HepG2 (cell line): Measurements from ENCODE around the gene RNU2-63P. TPM values are rescaled to one million over a fixed set of nuclear protein-coding genes. Genes with fewer than 3 reads are reported as not detected.

Experiments
- ATAC-seq: fragments of 200-7000 bp; cut with Tn5 transposase; 3 replicates; pipeline ENCODE4 v1.9.1; 2020; ENCODE audit warnings: mild to moderate bottlenecking, moderate library complexity
- BruUV-seq: library from RNA; stranded (reverse); fragments of 400-500 nt; replicated peaks from 2 replicates; lab custom pipeline; 2021; lab: Mats Ljungman, UMichigan
- CTCF ChIA-PET: fragments of 300-600 bp; formaldehyde crosslinking; extraction: SDS; loops from one replicate; lab custom pipeline; 2021; ENCODE audit warnings: low total read pairs, inconsistent platforms, low intra/inter-chr PET ratio; lab: Yijun Ruan, JAX
- POLR2A ChIA-PET: fragments of 350-600 bp; sonication (Branson Sonifier 250); formaldehyde crosslinking; loops from one replicate; lab custom pipeline; 2020; ENCODE audit warnings: antibody characterized with exemption, inconsistent platforms; lab: Yijun Ruan, JAX
- DNase-seq: peaks from one replicate; pipeline ENCODE4 v3.0.0-alpha.2; 2015; ENCODE audit warnings: low spot score
- FAIRE-seq: peaks from 3 replicates; lab custom pipeline; 2011; peaks lifted over from hg19 to GRCh38; lab: Jason Lieb, UNC
- H2AFZ ChIP-seq: one replicate; pipeline ENCODE4 v1.6.1; 2011; ENCODE audit warnings: low read length, inconsistent platforms
- H3K27ac ChIP-seq: fragments of 300-600 bp; 3 replicates; pipeline ENCODE4 v1.8.0; 2011; ENCODE audit warnings: mixed run types, mild to moderate bottlenecking, mixed read lengths, low read length, inconsistent platforms; ENCODE audit not compliant: insufficient read depth; ENCODE audit errors: extremely low read length
- H3K27me3 ChIP-seq, 2 experiments: fragments of 200-600 bp in 1 of 2; 2 replicates in 1 of 2; 3 replicates in 1 of 2; pipeline versions ENCODE4 v1.6.0 to v1.8.0; 2011; ENCODE audit warnings: low read length in 2 of 2, mild to moderate bottlenecking in 2 of 2, moderate library complexity in 2 of 2, inconsistent platforms in 1 of 2; ENCODE audit not compliant: insufficient read depth in 2 of 2, control insufficient read depth in 1 of 2
- H3K36me3 ChIP-seq, 2 experiments: fragments of 200-600 bp in 1 of 2; replicated peaks in 1 of 2; 2 replicates in 1 of 2; 3 replicates in 1 of 2; pipeline versions ENCODE4 v1.5.1 to v1.8.0; 2011; ENCODE audit warnings: low read length in 2 of 2, inconsistent platforms in 1 of 2; ENCODE audit not compliant: insufficient read depth in 2 of 2, control insufficient read depth in 1 of 2
- H3K4me1 ChIP-seq: 2 replicates; pipeline ENCODE4 v1.5.1; 2012; ENCODE audit warnings: low read length, inconsistent platforms; ENCODE audit not compliant: insufficient read depth
- H3K4me2 ChIP-seq: 2 replicates; pipeline ENCODE4 v1.6.0; 2011; ENCODE audit warnings: low read depth, low read length, inconsistent platforms
- H3K4me3 ChIP-seq, 3 experiments: fragments of 200-600 bp in 1 of 3; sonication (generic), shearing (Covaris generic) in 1 of 3; replicated peaks in 1 of 3; 2 replicates each; pipeline ENCODE4 v1.5.1; 2011 to 2016; ENCODE audit warnings: low read length in 3 of 3, inconsistent platforms in 2 of 3, low read depth in 2 of 3, mild to moderate bottlenecking in 2 of 3, control low read depth in 1 of 3, mixed read lengths in 1 of 3; ENCODE audit not compliant: insufficient read depth in 1 of 3
- H3K79me2 ChIP-seq: one replicate; pipeline ENCODE4 v1.6.1; 2011; ENCODE audit warnings: low read length, inconsistent platforms; ENCODE audit not compliant: insufficient read depth
- H3K9ac ChIP-seq: 2 replicates; pipeline ENCODE4 v1.6.0; 2011; ENCODE audit warnings: mild to moderate bottlenecking, low read depth, low read length, inconsistent platforms; ENCODE audit not compliant: insufficient read depth
- H3K9me3 ChIP-seq: 2 replicates; pipeline ENCODE4 v1.5.1; 2012; ENCODE audit warnings: mild to moderate bottlenecking, low read length
- H4K20me1 ChIP-seq: 2 replicates; pipeline ENCODE4 v1.6.0; 2011; ENCODE audit warnings: inconsistent platforms, mild to moderate bottlenecking, low read length, moderate library complexity; ENCODE audit not compliant: insufficient read depth
- AGO1 ChIP-seq: fragments of 200-400 bp; formaldehyde crosslinking; IDR thresholded peaks from 2 replicates; pipeline ENCODE4 v1.6.1; 2017; ENCODE audit warnings: mild to moderate bottlenecking, low read depth, low read length, moderate library complexity; ENCODE audit not compliant: poor library complexity, severe bottlenecking
- BCL6 ChIP-seq: IDR thresholded peaks from 2 replicates; pipeline ENCODE4 v1.6.1; 2016; ENCODE audit warnings: missing genetic modification reagents, missing compliant biosample characterization
- DNMT3B ChIP-seq: conservative IDR thresholded peaks from 2 replicates; pipeline ENCODE4 v1.6.1; 2016; ENCODE audit warnings: missing biosample characterization, control low read depth
- EEA1 ChIP-seq: sonication (generic); formaldehyde crosslinking; IDR thresholded peaks from 2 replicates; pipeline ENCODE4 v1.5.1; 2020; ENCODE audit warnings: mild to moderate bottlenecking, missing genetic modification reagents, borderline replicate concordance
- HDAC6 ChIP-seq: fragments of 200-600 bp; sonication (generic); IDR thresholded peaks from 2 replicates; pipeline ENCODE4 v1.7.0; 2017; ENCODE audit warnings: mild to moderate bottlenecking, antibody characterized with exemption, low read length, low read depth
- JARID2 ChIP-seq: sonication (generic); formaldehyde crosslinking; IDR thresholded peaks from 2 replicates; pipeline ENCODE4 v1.8.1; 2023; ENCODE audit warnings: missing genetic modification reagents, inconsistent platforms; ENCODE audit not compliant: insufficient replicate concordance
- MEIS1 ChIP-seq: sonication (generic); formaldehyde crosslinking; IDR thresholded peaks from 2 replicates; pipeline ENCODE4 v1.9.0; 2021; ENCODE audit warnings: mild to moderate bottlenecking, missing genetic modification reagents, moderate library complexity, borderline replicate concordance
- NR0B2 ChIP-seq: sonication (generic); formaldehyde crosslinking; IDR thresholded peaks from 2 replicates; pipeline ENCODE4 v1.4.0; 2020; ENCODE audit warnings: mild to moderate bottlenecking, missing genetic modification reagents
- RCOR2 ChIP-seq: IDR thresholded peaks from 2 replicates; pipeline ENCODE4 v1.6.1; 2016; ENCODE audit warnings: missing biosample characterization, missing genetic modification reagents
- REXO4 ChIP-seq: sonication (generic); formaldehyde crosslinking; IDR thresholded peaks from 2 replicates; pipeline ENCODE4 v1.8.0; 2022; ENCODE audit warnings: missing genetic modification reagents, mild to moderate bottlenecking, borderline replicate concordance
- RXRA ChIP-seq: sonication (generic); formaldehyde crosslinking; IDR thresholded peaks from 2 replicates; pipeline ENCODE4 v1.5.1; 2020; ENCODE audit warnings: missing genetic modification reagents
- ZBTB1 ChIP-seq: sonication (generic); formaldehyde crosslinking; IDR thresholded peaks from 2 replicates; pipeline ENCODE4 v1.4.0; 2020; ENCODE audit warnings: missing genetic modification reagents, borderline replicate concordance
- ZBTB25 ChIP-seq: IDR thresholded peaks from 2 replicates; pipeline ENCODE4 v1.6.1; 2018; ENCODE audit warnings: missing genetic modification reagents
- ZMYM3 ChIP-seq: sonication (generic); formaldehyde crosslinking; IDR thresholded peaks from 2 replicates; pipeline ENCODE4 v1.5.1; 2020; ENCODE audit warnings: mild to moderate bottlenecking, missing genetic modification reagents
- ZNF232 ChIP-seq: sonication (generic); formaldehyde crosslinking; IDR thresholded peaks from 2 replicates; pipeline ENCODE4 v1.4.0; 2020; ENCODE audit warnings: missing genetic modification reagents, borderline replicate concordance
- ZNF510 ChIP-seq: sonication (generic); formaldehyde crosslinking; IDR thresholded peaks from 2 replicates; pipeline ENCODE4 v1.4.0; 2020; ENCODE audit warnings: low read depth, mild to moderate bottlenecking, missing genetic modification reagents
- ZNF616 ChIP-seq: sonication (generic); formaldehyde crosslinking; IDR thresholded peaks from 2 replicates; pipeline ENCODE4 v1.5.0; 2020; ENCODE audit warnings: low read depth, mild to moderate bottlenecking, missing genetic modification reagents
- ZSCAN25 ChIP-seq: sonication (generic); formaldehyde crosslinking; IDR thresholded peaks from 2 replicates; pipeline ENCODE4 v1.8.0; 2022; ENCODE audit warnings: mild to moderate bottlenecking, missing genetic modification reagents
- WGBS: methylation state at CpG from one replicate; pipeline ENCODE4 v1.1.6; 2017; ENCODE audit warnings: low lambda C conversion rate; 5-methylcytosine and 5-hydroxymethylcytosine counted together
- in situ Hi-C: cut with HindIII; loops from 2 replicates; pipeline ENCODE4 v1.10.0; 2017; ENCODE audit warnings: low pct_unique_long_range_greater_than_20kb; ENCODE audit not compliant: extremely low pct_ligation_motif_present
- intact Hi-C: fragments of 100-400 bp; cut with micrococcal nuclease; formaldehyde crosslinking; loops from one replicate; pipeline ENCODE4 v1.10.0; 2022; ENCODE audit not compliant: unreplicated experiment
- polyA plus RNA-seq, 8 experiments: library from polyadenylated mRNA; depleted of rRNA in 3 of 8; stranded (reverse) in 7 of 8; unstranded in 1 of 8; fragments of >200 nt; fragmentation: Illumina TruSeq in 4 of 8; extraction: Trizol in 4 of 8; gene quantifications; 2 replicates each; pipeline versions ENCODE4 v1.2.1 to v1.2.3, GENCODE V29; 2011 to 2016; ENCODE audit warnings: low read depth in 4 of 8, missing spikeins in 1 of 8, mixed read lengths in 1 of 8; ENCODE audit not compliant: insufficient read depth in 1 of 8
- total RNA-seq, 5 experiments: library from RNA; depleted of rRNA; stranded (reverse); fragments of >200 nt; fragmentation: Illumina TruSeq; extraction: Trizol; gene quantifications; 2 replicates each; pipeline ENCODE4 v1.2.3, GENCODE V29; 2016; ENCODE audit warnings: low read depth in 1 of 5
- TF ChIP-seq, protein P1 (sequence below): IDR thresholded peaks from 2 replicates; pipeline ENCODE4 v1.6.1; 2016; ENCODE audit warnings: missing compliant biosample characterization, missing genetic modification reagents, borderline replicate concordance
- TF ChIP-seq, protein P2 (sequence below): sonication (generic); formaldehyde crosslinking; IDR thresholded peaks from 2 replicates; pipeline ENCODE4 v1.4.0; 2020; ENCODE audit warnings: missing genetic modification reagents, low read depth, mild to moderate bottlenecking, borderline replicate concordance

RNU2-63P gene
- total and polyA plus RNA-seq, 2 of the 13 experiments (the other 11 are each of a cell fraction or from before 2014, with no cell fraction given) = 6.8 TPM; not detected in 1

GRCh38 chr2:88016960-88017779 lies 823 bp upstream of the RNU2-63P start:
- Histone ChIP-seq H3K4me3 (peak overlapping the region; percentile 77 to 91 (median 77)), H3K9me3 (no peaks in the 10 kb centered on the region), H3K27ac (peak overlapping the region; percentile 96), H3K79me2 (no peaks in the 10 kb centered on the region), H3K36me3 (no peaks in the 10 kb centered on the region), H2AFZ (peak overlapping the region; percentile 68), H3K9ac (peak overlapping the region; percentile 93), H3K4me2 (peak overlapping the region; percentile 95), H3K27me3 (no peaks in the 10 kb centered on the region; a peak in 1 of 5 replicates), H3K4me1 (peaks cover 35% of the 10 kb centered on the region), H4K20me1 (no peaks in the 10 kb centered on the region)
- FAIRE-seq (no peak), DNase-seq (peak; percentile 75), ATAC-seq (peak; percentile 82)
- CTCF ChIA-PET = no interaction called here
- in situ Hi-C loops (no loop called here), intact Hi-C loops (loop anchor here (1.0 to 5.0 kb wide), 3 partner anchors 37 to 143 kb away; partner anchors contain the start of gene FABP1)
- WGBS = under 1% methylated on average over 41 of the region's 46 CpGs
- TSS peak; percentile 67 for BruUV-seq
- POLR2A ChIA-PET = interaction anchor here (0.8 to 4.1 kb wide), 13 partner anchors 11 to 1576 kb away, joined by 3 to 35 read pairs (median 13); partner anchors contain the start of genes FABP1 and KDM3A
- TF ChIP-seq NR0B2 (CRISPR knock-in tag) (no peak), EEA1 (CRISPR knock-in tag) (peak; percentile 21; the same call in 1 of the 2 replicates), ZSCAN25 (CRISPR knock-in tag) (0 out of 2 replicates have a peak, but pooled peaks have one; percentile 10), JARID2 (CRISPR knock-in tag) (peak; percentile 2), REXO4 (no peak), ZMYM3 (CRISPR knock-in tag) (0 out of 2 replicates have a peak, but pooled peaks have one; percentile 46), ZBTB1 (CRISPR knock-in tag) (no peak), ZNF510 (CRISPR knock-in tag) (peak; percentile 58; the same call in 1 of the 2 replicates), ZBTB25 (CRISPR knock-in tag) (no peak), BCL6 (CRISPR knock-in tag) (no peak), ZNF616 (CRISPR knock-in tag) (0 out of 2 replicates have a peak, but pooled peaks have one; percentile 7), RCOR2 (no peak), DNMT3B (CRISPR knock-in tag) (no peak), MEIS1 (CRISPR knock-in tag) (0 out of 2 replicates have a peak, but pooled peaks have one; percentile 45), ZNF232 (no peak), HDAC6 (no peak), RXRA (peak; percentile 59; the same call in 1 of the 2 replicates), AGO1 (peak; percentile 27)
- TF ChIP-seq, protein P1, sequence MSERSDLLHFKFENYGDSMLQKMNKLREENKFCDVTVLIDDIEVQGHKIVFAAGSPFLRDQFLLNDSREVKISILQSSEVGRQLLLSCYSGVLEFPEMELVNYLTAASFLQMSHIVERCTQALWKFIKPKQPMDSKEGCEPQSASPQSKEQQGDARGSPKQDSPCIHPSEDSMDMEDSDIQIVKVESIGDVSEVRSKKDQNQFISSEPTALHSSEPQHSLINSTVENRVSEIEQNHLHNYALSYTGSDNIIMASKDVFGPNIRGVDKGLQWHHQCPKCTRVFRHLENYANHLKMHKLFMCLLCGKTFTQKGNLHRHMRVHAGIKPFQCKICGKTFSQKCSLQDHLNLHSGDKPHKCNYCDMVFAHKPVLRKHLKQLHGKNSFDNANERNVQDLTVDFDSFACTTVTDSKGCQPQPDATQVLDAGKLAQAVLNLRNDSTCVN = no peak
- TF ChIP-seq, protein P2, sequence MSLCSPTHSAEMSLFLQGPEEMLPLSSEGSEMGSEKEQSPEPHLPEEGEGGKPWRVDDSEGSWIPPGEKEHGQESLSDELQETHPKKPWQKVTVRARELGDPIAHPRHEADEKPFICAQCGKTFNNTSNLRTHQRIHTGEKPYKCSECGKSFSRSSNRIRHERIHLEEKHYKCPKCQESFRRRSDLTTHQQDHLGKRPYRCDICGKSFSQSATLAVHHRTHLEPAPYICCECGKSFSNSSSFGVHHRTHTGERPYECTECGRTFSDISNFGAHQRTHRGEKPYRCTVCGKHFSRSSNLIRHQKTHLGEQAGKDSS (CRISPR knock-in tag) = no peak; the same call in 1 of the 2 replicates
